Activated CD4-positive, alpha-beta T cell treated with anti-CD3 and anti-CD28 coated beads for 24 hours (primary cell): ENCODE measurements around the gene SLC25A25.

Experiments
- DNase-seq, 2 donors: peaks; one replicate each; pipeline ENCODE4 v3.0.0-alpha.2; 2020; ENCODE audit warnings: low read depth in 2 of 2

The SLC25A25 gene

DNA sequence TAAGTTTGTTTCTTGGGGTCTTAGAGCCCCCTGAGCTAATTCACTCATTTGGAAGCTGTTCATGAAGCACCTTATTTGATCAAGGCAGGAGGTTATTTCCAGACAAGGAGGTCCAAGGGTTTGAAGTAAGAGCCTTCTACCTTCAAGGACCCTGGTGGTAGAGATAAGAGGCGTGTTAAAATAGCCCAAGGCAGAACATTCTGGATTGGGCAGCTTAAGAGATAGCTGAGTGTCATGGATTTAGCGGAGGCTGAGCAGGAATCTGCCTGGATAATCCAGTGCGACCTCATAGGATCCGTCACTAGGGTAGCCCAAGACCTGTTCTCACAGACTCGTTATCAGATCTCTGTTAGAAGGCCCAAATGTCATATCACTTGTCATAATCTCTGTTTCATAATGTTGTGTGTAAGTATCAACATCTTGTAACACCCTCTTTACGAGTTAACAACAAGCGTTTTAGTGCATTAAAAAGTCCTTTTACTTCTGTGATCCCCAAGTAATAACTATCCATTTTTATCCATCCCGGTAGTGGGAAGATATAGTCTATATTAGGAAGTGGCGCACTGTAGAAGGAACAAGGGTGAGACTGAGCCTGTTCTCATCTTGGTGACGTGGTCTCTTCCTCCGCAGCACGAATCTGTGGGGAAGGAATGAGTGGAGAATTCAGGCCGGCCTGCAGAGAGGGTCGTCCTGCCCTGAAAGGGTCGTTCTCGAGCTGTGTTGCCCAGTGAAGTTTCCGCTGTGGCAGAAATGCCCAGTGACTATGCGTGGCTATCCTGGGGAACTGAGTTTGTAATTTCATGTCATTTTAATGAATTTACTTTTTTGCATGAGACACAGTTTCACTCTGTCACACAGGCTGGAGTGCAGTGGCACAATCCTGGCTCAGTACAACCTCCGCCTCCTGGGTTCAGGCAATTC lies 28.8 kb downstream of the SLC25A25 start:
- DNase-seq = no peak

- DNase-seq = no peak
Observed at GRCh38 chr9:128097543-128098296, 29.7 kb downstream of the SLC25A25 start.

DNA sequence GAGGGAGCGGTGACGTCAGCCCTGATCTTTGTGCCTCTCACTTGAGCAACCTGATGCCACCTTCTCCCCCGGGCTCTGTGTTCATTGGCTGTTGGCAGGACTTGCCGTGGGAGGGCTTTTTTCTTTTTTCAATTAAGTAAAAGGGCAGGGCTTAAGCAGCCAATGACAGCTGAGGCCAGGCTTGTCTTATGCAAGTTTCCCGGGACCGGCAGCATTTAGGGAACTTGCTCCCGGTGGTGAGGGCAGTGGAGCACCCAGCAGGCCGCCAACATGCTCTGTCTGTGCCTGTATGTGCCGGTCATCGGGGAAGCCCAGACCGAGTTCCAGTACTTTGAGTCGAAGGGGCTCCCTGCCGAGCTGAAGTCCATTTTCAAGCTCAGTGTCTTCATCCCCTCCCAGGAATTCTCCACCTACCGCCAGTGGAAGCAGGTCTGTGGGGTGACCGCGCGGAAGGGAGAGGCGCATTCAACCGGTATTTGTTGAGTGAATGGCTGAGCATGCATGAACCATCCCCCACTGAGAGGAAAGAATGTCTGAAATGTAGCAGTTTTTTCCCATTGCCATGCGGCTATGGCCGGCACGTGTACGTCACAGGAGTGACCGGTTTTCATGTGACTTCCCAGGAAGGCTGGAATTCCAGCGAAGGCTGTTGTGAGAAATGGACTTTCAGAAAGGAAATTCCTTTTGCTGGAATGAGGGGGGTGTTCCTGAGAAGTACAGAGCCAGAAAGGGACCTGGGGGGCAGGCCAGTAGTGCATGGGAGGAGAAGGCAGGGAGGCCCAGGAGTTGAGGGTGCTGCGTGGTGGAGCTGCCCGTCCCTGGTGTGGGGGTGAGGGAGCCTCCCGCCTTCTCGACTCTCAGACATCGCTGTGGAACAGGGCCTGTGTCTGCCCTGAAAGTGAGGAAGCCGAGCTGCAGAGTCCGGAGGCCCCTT lies 30.5 kb downstream of the SLC25A25 start:
- DNase-seq = peak; percentile 54 to 56

- no peak for DNase-seq
Observed at GRCh38 chr9:128099231-128099931, 31.3 kb downstream of the SLC25A25 start.

- no peak for DNase-seq
Observed at GRCh38 chr9:128099932-128100491, 32.0 kb downstream of the SLC25A25 start.

- no peak for DNase-seq
Observed at GRCh38 chr9:128100581-128100980, 32.5 kb downstream of the SLC25A25 start.

- DNase-seq = no peak
Observed at GRCh38 chr9:128101231-128101661, 33.2 kb downstream of the SLC25A25 start.

DNA sequence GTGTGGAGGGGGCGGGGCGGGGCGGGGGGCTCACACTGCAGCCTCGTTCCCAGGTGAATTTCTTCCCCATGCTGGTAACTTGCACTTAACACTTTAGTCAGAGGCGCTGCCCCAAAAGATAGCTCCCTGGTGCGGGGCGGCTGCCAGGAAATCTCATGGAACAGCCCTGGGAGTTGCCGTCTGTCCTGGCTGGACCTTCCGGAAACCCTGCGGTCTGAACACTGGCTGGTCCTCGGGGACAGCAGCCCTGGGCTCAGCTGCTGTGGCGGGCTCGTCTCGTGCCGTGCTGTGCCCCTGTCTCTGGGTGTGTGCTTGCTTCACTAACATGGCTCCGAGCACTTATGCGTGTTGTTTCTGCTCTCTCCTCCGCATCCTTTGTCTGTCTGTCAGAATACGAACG lies 33.7 kb downstream of the SLC25A25 start:
- DNase-seq = no peak

DNA sequence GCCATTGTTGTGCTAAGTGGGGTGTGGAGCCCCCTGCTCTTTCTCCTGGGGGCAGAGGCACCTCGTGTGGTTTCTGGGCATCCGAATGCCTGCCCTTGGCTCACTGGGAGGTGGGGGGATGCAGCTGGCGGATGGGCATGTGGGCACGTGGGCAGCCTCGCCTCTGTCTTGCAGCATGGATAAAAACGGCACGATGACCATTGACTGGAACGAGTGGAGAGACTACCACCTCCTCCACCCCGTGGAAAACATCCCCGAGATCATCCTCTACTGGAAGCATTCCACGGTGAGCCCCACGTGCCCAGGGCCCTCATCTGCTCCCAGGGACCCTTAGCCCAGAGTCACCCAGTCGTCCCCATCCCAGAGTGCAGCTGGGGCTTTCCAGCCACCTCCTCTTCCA lies 34.2 kb downstream of the SLC25A25 start:
- DNase-seq = no peak

GRCh38 chr9:128102861-128103588 lies 35.0 kb downstream of the SLC25A25 start:
- DNase-seq = no peak

DNA sequence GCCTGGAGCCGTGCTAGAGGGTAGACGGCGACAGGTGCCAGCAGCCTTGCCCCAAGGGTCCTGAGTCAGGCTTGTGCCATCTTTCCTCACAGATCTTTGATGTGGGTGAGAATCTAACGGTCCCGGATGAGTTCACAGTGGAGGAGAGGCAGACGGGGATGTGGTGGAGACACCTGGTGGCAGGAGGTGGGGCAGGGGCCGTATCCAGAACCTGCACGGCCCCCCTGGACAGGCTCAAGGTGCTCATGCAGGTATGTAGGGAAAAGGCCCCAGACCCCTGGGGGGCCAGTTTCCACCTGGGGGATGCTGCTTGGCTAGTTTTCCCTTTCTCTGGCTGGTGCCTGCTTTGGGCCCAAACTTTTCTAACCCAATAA lies 35.5 kb downstream of the SLC25A25 start:
- no peak for DNase-seq

GRCh38 chr9:128104171-128104618 lies 36.2 kb downstream of the SLC25A25 start:
- DNase-seq = no peak

DNA sequence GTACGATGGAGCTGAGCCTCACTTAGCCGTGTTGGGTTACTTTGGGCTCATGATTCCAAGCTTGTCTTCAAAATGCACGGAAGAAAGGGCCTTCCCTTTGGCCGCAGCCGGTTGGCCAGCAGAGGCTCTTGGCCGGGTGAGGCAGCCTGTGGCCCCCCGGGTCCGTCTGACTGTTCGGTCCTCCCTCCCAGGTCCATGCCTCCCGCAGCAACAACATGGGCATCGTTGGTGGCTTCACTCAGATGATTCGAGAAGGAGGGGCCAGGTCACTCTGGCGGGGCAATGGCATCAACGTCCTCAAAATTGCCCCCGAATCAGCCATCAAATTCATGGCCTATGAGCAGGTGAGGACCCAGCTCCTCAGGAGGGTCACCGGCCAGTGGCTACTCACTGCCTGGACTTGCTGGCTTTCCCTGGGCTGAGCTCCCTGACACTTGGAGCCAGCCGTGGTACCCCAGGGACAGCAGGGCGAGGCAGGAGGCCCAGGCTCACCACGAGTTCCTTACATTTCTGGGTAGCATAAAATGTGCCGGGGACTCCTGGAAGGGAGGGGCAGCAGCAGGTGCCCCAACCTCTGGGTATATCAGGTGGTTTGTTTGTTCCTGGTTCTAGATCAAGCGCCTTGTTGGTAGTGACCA lies 37.6 kb downstream of the SLC25A25 start:
- DNase-seq = no peak

GRCh38 chr9:128106181-128106939 lies 38.3 kb downstream of the SLC25A25 start:
- no peak for DNase-seq

DNA sequence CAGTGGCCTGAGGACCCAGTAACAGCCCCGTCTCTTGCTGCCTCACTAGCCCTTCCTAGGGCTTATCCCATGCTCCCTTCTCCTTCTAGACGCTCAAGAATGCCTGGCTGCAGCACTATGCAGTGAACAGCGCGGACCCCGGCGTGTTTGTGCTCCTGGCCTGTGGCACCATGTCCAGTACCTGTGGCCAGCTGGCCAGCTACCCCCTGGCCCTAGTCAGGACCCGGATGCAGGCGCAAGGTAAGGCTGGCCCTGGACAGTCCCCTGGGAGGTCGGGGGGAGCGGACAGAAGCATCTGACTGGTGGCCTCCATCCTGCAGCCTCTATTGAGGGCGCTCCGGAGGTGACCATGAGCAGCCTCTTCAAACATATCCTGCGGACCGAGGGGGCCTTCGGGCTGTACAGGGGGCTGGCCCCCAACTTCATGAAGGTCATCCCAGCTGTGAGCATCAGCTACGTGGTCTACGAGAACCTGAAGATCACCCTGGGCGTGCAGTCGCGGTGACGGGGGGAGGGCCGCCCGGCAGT lies 39.0 kb downstream of the SLC25A25 start:
- no peak for DNase-seq

- no peak for DNase-seq
Observed at GRCh38 chr9:128107468-128108268, 39.6 kb downstream of the SLC25A25 start.

DNA sequence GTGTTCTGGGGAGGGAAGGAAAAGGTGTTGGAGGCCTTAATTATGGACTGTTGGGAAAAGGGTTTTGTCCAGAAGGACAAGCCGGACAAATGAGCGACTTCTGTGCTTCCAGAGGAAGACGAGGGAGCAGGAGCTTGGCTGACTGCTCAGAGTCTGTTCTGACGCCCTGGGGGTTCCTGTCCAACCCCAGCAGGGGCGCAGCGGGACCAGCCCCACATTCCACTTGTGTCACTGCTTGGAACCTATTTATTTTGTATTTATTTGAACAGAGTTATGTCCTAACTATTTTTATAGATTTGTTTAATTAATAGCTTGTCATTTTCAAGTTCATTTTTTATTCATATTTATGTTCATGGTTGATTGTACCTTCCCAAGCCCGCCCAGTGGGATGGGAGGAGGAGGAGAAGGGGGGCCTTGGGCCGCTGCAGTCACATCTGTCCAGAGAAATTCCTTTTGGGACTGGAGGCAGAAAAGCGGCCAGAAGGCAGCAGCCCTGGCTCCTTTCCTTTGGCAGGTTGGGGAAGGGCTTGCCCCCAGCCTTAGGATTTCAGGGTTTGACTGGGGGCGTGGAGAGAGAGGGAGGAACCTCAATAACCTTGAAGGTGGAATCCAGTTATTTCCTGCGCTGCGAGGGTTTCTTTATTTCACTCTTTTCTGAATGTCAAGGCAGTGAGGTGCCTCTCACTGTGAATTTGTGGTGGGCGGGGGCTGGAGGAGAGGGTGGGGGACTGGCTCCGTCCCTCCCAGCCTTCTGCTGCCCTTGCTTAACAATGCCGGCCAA lies 40.4 kb downstream of the SLC25A25 start:
- no peak for DNase-seq
